ENCODE results near the gene HDAC4. TPM values are rescaled to one million over a fixed set of nuclear protein-coding genes. Genes with fewer than 3 reads are reported as not detected.

Gene HDAC4
- polyA plus RNA-seq, 1 experiment, result 4.4 TPM

DNA sequence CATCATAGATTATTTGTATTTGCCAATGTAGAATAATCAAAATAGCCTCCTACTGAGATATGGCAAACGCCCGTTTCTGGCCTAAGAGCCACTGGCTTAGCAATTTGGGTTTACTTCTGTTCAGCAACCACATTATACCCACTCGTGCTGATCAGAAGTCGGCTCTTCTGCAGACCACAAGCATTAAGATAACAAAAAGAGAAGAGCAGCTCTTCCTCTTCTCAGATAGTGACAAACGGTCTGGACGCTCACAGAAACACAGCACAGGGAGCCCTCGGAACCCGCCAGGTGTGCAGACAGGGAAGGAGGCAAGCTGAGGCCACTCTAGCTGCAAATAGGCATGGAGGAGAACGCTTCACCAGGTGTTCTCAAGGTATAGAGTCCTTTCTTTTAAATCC, 164.0 kb downstream of the HDAC4 start:
- POLR2A ChIA-PET, result no interaction called here
- Histone ChIP-seq H3K36me3 (ENCODE audit: control insufficient read depth, insufficient read depth, low read length) (no peaks in the 10 kb centered on the region), H3K27me3 (ENCODE audit: control insufficient read depth, insufficient read depth, low read length) (no peaks in the 10 kb centered on the region), H3K4me3 (ENCODE audit: low read depth, low read length) (no peak overlapping the region)
- CTCF ChIA-PET, result interaction anchor here (0.9 kb wide), 1 partner anchor 19 kb away, joined by 3 read pairs; no protein-coding TSS in a partner anchor
- TF ChIP-seq, protein P1, sequence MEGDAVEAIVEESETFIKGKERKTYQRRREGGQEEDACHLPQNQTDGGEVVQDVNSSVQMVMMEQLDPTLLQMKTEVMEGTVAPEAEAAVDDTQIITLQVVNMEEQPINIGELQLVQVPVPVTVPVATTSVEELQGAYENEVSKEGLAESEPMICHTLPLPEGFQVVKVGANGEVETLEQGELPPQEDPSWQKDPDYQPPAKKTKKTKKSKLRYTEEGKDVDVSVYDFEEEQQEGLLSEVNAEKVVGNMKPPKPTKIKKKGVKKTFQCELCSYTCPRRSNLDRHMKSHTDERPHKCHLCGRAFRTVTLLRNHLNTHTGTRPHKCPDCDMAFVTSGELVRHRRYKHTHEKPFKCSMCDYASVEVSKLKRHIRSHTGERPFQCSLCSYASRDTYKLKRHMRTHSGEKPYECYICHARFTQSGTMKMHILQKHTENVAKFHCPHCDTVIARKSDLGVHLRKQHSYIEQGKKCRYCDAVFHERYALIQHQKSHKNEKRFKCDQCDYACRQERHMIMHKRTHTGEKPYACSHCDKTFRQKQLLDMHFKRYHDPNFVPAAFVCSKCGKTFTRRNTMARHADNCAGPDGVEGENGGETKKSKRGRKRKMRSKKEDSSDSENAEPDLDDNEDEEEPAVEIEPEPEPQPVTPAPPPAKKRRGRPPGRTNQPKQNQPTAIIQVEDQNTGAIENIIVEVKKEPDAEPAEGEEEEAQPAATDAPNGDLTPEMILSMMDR (IDR thresholded peaks at IDR 0.05; ENCODE audit: insufficient read depth, low read depth, low read length), result no peak
- DNase-seq (ENCODE audit: low read depth), result no peak

DNA sequence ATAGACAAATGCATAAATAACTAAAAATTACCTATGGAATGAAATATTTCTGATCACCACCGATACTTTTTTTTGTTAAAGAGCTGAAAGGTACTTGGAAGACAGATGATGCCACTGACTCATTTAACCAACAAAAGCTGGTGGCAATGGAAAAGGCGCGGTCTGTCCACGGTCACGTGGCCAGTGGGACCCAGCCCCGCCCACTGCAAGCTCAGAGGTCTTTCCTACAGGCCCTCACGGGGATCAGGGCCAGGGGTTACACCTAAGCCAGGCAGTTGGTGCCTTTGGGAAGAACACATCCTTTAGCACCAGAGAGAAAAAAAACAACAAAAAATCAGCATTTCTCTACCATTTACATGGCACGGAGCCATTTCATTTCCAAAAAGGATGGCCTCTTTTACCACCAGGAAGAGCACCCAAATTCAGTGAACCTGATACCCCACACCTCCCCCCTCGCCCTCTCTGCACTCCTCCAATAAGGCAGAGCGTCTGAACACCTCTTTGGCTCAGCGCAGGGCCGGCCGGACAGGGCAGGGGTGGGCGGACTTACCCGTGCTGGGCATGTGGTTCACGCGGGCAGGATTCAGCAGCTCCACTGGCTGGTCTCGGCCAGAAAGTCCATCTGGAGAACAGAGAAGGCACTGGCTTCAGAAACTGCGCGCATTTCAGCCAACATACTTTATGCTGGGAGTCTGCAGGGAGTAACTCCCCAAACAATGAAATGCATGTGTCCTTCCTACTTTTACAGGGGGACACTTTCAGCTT, 164.6 kb downstream of the HDAC4 start:
- TF ChIP-seq, protein P1 (IDR thresholded peaks at IDR 0.05; ENCODE audit: insufficient read depth, low read depth, low read length), result no peak
- ChIA-PET CTCF (interaction anchor here (0.9 kb wide), 1 partner anchor 19 kb away, joined by 3 read pairs; no protein-coding TSS in a partner anchor), POLR2A (no interaction called here)
- no peak overlapping the region for H3K4me3 ChIP-seq (ENCODE audit: low read depth, low read length)
- no peaks in the 10 kb centered on the region for H3K27me3 ChIP-seq (ENCODE audit: control insufficient read depth, insufficient read depth, low read length)
- no peak for DNase-seq (ENCODE audit: low read depth)
- H3K36me3 ChIP-seq (ENCODE audit: control insufficient read depth, insufficient read depth, low read length), result no peaks in the 10 kb centered on the region

DNA sequence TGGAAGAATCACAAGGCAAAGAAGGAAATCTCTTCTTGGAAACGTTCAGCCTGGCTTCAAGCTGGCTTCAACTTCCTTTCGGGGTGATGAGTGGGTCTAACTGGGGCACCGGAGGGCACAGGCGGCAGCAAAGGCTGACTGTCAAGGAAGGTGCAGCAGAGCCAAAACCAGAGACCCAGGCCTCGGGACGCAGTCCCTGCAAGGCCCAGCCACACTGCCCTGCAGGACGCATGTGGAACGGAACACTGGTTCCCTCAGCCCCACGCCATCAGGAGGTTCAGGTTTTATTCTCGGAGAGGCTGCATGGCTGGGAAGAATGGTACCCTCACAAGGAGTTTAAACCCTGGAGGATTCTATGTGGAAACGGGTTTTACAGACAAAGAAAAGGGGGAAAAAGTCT, 165.5 kb downstream of the HDAC4 start:
- DNase-seq (ENCODE audit: low read depth), result no peak
- Histone ChIP-seq H3K4me3 (ENCODE audit: low read depth, low read length) (no peak overlapping the region), H3K36me3 (ENCODE audit: control insufficient read depth, insufficient read depth, low read length) (no peaks in the 10 kb centered on the region), H3K27me3 (ENCODE audit: control insufficient read depth, insufficient read depth, low read length) (no peaks in the 10 kb centered on the region)
- ChIA-PET CTCF (no interaction called here), POLR2A (no interaction called here)
- TF ChIP-seq, protein P1 (IDR thresholded peaks at IDR 0.05; ENCODE audit: insufficient read depth, low read depth, low read length), result no peak

DNA sequence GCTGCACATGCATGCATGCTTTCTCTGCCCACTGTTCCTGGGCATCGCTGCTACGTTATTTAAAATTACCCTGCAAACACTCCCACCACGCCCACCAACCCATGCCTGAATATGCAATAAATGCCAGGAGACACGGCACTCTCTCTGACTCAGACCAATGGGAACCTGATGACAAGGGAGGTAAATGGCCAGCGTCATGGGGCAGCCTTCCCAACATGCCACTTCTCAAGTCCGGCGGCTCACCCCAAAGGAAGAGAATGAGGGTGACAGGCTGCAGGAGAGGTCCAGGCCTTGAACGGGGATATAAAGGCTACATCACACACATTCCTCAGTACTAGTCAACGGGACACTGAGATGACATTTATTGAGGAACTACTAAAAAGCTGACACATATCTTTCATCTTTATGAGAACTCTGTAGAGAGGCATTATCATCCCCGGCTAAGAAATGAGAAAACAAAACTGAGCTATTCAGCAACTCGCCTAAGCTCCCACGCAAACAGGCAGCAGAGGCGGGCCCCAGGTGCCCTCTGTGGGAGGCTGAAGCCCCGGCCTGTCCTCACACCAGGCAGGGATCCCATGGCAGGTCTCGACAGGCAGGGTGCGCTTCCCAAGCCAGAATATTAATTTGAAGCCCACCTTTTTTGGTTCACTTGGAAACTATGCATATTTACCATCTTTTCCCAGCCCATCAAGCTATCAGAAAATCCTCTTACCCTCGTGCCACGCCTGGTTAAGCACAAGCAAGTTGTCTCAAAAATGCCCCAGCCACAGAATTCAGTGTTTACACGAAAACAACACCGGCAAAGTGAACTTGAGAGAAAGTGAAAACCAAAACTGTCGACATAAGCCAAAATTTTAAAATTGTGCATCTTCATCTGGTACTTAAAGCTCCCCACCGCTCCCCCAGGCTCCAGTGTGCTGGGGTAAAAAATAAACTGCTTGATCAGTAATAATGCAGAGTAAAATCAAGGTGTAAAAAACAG, 166.3 kb downstream of the HDAC4 start:
- H3K4me3 ChIP-seq (ENCODE audit: low read depth, low read length), result no peak overlapping the region
- no peaks in the 10 kb centered on the region for H3K36me3 ChIP-seq (ENCODE audit: control insufficient read depth, insufficient read depth, low read length)
- DNase-seq (ENCODE audit: low read depth), result no peak
- TF ChIP-seq, protein P1 (IDR thresholded peaks at IDR 0.05; ENCODE audit: insufficient read depth, low read depth, low read length), result no peak
- ChIA-PET CTCF (no interaction called here), POLR2A (no interaction called here)
- H3K27me3 ChIP-seq (ENCODE audit: control insufficient read depth, insufficient read depth, low read length), result no peaks in the 10 kb centered on the region

DNA sequence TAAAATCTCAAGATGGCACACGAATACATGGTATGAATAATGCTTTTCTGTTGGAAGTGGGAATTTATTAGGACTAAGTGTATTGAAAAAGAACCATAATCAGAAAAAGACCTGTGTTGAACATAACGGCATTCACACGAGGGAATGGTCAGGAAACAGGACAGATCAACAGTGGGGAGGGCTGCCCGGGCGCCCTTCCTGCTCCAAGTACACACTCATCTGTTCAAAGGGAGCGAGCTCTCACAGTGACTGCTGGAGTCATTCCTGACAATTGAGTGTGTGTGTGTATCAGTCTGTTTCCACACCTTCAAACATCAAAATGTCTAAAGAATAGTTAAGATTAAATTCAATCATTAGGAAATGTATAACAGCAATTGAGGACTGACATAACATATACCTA, 167.2 kb downstream of the HDAC4 start:
- TF ChIP-seq, protein P1 (IDR thresholded peaks at IDR 0.05; ENCODE audit: insufficient read depth, low read depth, low read length), result no peak
- ChIA-PET POLR2A (no interaction called here), CTCF (no interaction called here)
- no peaks in the 10 kb centered on the region for H3K36me3 ChIP-seq (ENCODE audit: control insufficient read depth, insufficient read depth, low read length)
- H3K4me3 ChIP-seq (ENCODE audit: low read depth, low read length), result no peak overlapping the region
- no peak for DNase-seq (ENCODE audit: low read depth)
- H3K27me3 ChIP-seq (ENCODE audit: control insufficient read depth, insufficient read depth, low read length), result no peaks in the 10 kb centered on the region
